Measurements from ENCODE around the gene TOM1L1.
A peak's percentile ranks its signal among the peaks of the same experiment; 100 is the strongest.

TOM1L1 gene, protein sequence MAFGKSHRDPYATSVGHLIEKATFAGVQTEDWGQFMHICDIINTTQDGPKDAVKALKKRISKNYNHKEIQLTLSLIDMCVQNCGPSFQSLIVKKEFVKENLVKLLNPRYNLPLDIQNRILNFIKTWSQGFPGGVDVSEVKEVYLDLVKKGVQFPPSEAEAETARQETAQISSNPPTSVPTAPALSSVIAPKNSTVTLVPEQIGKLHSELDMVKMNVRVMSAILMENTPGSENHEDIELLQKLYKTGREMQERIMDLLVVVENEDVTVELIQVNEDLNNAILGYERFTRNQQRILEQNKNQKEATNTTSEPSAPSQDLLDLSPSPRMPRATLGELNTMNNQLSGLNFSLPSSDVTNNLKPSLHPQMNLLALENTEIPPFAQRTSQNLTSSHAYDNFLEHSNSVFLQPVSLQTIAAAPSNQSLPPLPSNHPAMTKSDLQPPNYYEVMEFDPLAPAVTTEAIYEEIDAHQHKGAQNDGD

DNA sequence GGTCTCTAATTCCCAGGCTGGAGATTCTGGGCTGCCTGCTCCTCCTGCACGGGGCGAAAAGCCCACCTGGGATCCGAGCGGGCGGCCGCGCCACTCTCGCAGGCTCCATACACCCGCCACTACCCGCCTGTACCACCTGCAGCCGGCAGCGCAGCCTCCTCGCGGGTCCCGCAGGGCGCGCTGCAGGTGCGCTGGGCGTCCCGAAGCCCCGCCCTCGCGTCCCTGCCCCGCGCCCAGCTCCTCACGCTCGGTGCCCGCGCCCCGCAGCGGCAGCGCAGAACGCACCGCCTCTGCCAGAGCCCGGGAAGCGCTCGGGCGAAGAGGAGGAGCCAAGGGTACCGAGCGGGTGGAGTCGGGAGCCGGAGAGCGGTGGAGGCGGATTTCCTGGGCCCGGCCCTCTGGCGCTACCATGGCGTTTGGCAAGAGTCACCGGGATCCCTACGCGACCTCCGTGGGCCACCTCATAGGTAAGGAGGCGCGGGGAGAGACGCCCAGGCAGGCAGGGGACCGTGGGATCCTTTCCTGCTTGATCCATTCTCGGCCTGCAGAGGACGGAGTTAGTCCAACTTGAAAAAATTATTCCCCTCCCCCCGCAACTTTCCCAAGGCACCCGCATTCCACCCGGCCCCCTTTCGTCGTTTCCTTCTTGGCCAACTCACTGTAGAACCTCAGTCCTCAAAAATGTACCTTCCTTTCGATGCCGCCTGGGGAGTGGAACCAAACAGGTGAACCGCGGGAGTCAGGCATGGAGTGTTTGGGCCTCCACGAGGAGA, at the start of gene TOM1L1:
TSS of gene TOM1L1 (plus strand) at position 396 of the 773 bp plus-strand sequence. CDS start at position 410, 14 bp downstream.
- DNase-seq (ENCODE audit: low read depth): peak; percentile 43
- TF ChIP-seq, protein P1, sequence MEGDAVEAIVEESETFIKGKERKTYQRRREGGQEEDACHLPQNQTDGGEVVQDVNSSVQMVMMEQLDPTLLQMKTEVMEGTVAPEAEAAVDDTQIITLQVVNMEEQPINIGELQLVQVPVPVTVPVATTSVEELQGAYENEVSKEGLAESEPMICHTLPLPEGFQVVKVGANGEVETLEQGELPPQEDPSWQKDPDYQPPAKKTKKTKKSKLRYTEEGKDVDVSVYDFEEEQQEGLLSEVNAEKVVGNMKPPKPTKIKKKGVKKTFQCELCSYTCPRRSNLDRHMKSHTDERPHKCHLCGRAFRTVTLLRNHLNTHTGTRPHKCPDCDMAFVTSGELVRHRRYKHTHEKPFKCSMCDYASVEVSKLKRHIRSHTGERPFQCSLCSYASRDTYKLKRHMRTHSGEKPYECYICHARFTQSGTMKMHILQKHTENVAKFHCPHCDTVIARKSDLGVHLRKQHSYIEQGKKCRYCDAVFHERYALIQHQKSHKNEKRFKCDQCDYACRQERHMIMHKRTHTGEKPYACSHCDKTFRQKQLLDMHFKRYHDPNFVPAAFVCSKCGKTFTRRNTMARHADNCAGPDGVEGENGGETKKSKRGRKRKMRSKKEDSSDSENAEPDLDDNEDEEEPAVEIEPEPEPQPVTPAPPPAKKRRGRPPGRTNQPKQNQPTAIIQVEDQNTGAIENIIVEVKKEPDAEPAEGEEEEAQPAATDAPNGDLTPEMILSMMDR (IDR thresholded peaks at IDR 0.05; ENCODE audit: insufficient read depth, low read depth, low read length, missing control alignments): no peak
- H3K4me3 ChIP-seq (ENCODE audit: low read depth, low read length): peak within 1 kb of the TSS; percentile 43

DNA sequence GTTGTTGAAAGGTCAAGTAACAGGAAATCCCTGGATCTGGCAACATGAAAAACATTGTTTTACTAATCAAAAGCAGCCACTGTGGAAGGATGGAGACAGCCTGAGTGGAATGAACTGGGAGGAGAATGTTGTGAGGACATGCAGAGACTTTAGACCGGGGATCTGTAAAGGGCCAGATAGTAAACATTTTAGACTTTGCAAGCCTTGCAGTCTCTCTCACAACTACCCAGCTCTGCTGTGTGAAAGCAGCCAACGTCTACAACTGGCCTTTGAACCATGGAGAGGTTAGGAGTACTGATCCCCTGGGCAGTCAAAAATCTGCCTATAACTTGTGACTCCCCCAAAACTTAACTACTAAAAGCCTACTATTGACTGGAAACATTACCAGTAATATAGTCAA, 41.5 kb upstream of the TOM1L1 start:
- TF ChIP-seq, protein P1 (IDR thresholded peaks at IDR 0.05; ENCODE audit: insufficient read depth, low read depth, low read length, missing control alignments): no peak

DNA sequence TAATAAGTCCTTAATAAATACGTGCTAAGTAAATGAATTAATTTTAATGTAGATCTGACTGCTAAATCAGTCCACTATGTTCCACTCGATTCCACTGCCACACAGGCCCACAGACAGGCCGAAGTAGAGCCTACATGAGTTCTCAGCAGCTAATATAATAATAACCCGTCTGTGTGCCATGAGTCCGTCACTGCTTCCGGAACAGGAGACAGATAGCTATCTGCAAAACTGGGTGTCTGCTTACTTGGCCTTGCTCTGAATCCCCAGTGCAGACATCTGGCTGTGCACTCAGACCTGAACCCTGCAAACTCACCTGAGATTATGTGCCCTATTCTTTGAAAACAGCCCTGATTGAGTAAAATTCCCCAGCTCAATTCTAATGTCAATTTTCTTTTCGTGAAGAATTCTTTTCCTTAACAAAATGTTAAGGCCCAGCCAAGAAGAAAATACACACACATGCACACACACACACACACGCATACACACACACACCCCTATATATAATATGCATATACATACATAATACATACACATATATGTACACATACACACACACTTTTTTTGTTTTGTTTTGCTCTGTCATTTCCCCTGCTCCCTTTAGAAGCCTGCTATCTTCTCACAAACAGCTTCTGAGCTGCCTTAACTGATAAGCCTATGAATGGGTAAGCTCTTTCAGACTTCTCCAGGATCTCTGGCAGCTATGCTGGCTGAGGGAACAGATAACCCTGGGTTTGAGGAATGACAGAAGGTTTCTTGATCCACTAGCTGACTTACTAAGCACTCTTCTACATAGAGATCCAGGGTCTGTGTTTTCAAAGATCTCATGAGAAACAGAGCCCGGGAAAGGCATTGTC, 39.8 kb upstream of the TOM1L1 start:
- TF ChIP-seq, protein P1 (IDR thresholded peaks at IDR 0.05; ENCODE audit: insufficient read depth, low read depth, low read length, missing control alignments): no peak
- no peak overlapping the region for H3K4me3 ChIP-seq (ENCODE audit: low read depth, low read length)
- DNase-seq (ENCODE audit: low read depth): no peak

More for the DNA sequence above, 41.5 kb upstream of the TOM1L1 start:
- no peak for DNase-seq (ENCODE audit: low read depth)
- no peak overlapping the region for H3K4me3 ChIP-seq (ENCODE audit: low read depth, low read length)

DNA sequence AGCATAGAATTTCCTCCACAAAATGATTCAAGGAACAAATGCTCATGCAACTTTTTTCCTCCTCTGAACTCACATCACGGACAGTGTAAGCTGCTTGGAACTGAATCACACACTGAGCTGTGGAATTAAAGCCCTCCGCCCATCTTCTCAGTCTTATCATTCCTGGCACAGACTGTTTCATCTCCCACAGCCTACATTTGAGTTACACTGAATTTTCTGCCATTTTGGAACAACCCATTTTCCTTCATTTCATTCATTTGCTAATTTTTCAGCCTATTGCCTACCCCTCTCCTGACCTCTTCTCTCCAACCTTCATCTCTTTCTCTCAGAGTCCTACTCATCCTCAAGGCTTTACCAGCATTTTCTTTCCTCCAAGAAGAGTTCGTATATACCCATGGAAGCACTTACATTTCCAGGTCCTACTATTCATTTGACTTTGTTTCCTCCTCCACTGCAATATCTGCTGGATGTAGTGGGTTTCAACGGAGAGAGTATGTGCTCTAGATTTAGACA, 39.1 kb upstream of the TOM1L1 start:
- TF ChIP-seq, protein P1 (IDR thresholded peaks at IDR 0.05; ENCODE audit: insufficient read depth, low read depth, low read length, missing control alignments): no peak
- no peak for DNase-seq (ENCODE audit: low read depth)

DNA sequence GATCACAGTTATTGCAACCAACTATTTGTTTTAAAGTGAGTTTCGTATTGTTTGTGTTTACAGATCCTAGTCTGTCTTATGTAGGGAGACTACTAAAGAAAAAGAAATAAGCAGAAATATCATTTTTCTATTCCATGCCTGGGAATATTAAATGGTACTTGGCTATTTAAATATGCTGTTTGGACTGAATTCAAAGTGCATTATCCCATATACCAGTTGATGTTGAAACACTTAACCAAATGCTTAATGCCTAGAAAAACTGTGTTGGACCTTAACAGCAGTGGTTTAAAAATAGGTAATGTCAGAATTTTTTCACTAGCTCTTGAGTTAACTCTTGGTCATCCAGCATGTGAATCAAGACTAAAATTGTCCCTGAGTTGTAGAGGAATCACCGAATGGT, 37.5 kb upstream of the TOM1L1 start:
- TF ChIP-seq, protein P1 (IDR thresholded peaks at IDR 0.05; ENCODE audit: insufficient read depth, low read depth, low read length, missing control alignments): no peak
- no peak overlapping the region for H3K4me3 ChIP-seq (ENCODE audit: low read depth, low read length)
- DNase-seq (ENCODE audit: low read depth): no peak

More for the DNA sequence above, 39.1 kb upstream of the TOM1L1 start:
- H3K4me3 ChIP-seq (ENCODE audit: low read depth, low read length): no peak overlapping the region

DNA sequence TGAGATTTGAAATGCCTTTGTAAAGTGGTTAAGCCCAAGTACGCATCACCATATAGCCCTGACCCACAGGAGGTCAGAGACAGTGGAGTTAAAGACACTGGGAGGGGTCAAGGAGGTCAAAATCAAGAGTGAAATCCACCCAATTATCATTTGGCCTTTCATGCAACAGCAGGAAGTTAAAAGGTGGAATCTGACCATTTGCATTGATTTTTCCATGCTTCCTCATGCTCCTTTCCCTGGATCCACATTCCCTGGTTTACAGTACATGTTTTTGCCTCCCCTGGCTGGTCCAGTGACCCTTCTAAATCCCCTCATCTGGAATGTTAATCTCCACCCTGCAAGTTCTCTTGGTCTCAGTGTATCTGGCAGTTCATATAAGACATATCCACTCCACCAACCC, 36.6 kb upstream of the TOM1L1 start:
- TF ChIP-seq, protein P1 (IDR thresholded peaks at IDR 0.05; ENCODE audit: insufficient read depth, low read depth, low read length, missing control alignments): no peak
- DNase-seq (ENCODE audit: low read depth): no peak
- H3K4me3 ChIP-seq (ENCODE audit: low read depth, low read length): no peak overlapping the region

Measured in GM12865 (cell line).